HEK293T (cell line): ENCODE results near the gene PTCH1.

Experiments
- ARNT ChIP-seq: fragments of 450-650 bp; IDR thresholded peaks from 2 replicates; pipeline ENCODE4 v1.6.1; 2017; ENCODE audit warnings: mild to moderate bottlenecking
- BHLHE40 ChIP-seq: fragments of 450-650 bp; IDR thresholded peaks from 2 replicates; pipeline ENCODE4 v1.6.1; 2016; ENCODE audit warnings: mild to moderate bottlenecking, moderate library complexity, borderline replicate concordance
- FOXA1 ChIP-seq: fragments of 450-650 bp; IDR thresholded peaks from 2 replicates; pipeline ENCODE4 v1.6.1; 2016; ENCODE audit warnings: mild to moderate bottlenecking
- FOXK2 ChIP-seq: fragments of 450-650 bp; IDR thresholded peaks from 2 replicates; pipeline ENCODE4 v1.6.1; 2016; ENCODE audit warnings: mild to moderate bottlenecking
- FOXM1 ChIP-seq: fragments of 450-650 bp; IDR thresholded peaks from 2 replicates; pipeline ENCODE4 v1.6.1; 2017; ENCODE audit warnings: mild to moderate bottlenecking, borderline replicate concordance
- HDGF ChIP-seq: fragments of 450-650 bp; IDR thresholded peaks from 2 replicates; pipeline ENCODE4 v1.6.1; 2017; ENCODE audit warnings: antibody characterized with exemption, borderline replicate concordance
- L3MBTL2 ChIP-seq: fragments of 450-650 bp; conservative IDR thresholded peaks from 2 replicates; pipeline ENCODE4 v1.6.1; 2016; ENCODE audit warnings: mild to moderate bottlenecking
- NFRKB ChIP-seq: fragments of 450-650 bp; IDR thresholded peaks from 2 replicates; pipeline ENCODE4 v1.6.1; 2016; ENCODE audit warnings: mild to moderate bottlenecking, moderate library complexity
- SP1 ChIP-seq: fragments of 450-650 bp; IDR thresholded peaks from 2 replicates; pipeline ENCODE4 v1.6.1; 2017
- TF ChIP-seq, protein P1 (sequence below): fragments of 450-650 bp; IDR thresholded peaks from 2 replicates; pipeline ENCODE4 v1.6.1; 2016

DNA sequence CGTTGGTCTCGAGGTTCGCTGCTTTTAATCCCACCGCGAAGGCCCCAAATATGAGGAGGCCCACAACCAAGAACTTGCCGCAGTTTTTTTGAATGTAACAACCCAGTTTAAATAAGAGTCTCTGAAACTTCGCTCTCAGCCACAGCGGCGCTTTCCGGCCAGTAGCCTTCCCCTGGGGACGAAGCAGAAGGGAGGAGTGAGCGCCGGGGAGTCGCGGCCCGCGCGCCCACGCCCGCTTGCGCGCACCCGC, 10.4 kb downstream of the PTCH1 start:
- TF ChIP-seq FOXK2 (no peak), FOXA1 (no peak), NFRKB (no peak), L3MBTL2 (no peak), SP1 (no peak), HDGF (no peak), FOXM1 (no peak), ARNT (no peak), BHLHE40 (no peak)
- TF ChIP-seq, protein P1, sequence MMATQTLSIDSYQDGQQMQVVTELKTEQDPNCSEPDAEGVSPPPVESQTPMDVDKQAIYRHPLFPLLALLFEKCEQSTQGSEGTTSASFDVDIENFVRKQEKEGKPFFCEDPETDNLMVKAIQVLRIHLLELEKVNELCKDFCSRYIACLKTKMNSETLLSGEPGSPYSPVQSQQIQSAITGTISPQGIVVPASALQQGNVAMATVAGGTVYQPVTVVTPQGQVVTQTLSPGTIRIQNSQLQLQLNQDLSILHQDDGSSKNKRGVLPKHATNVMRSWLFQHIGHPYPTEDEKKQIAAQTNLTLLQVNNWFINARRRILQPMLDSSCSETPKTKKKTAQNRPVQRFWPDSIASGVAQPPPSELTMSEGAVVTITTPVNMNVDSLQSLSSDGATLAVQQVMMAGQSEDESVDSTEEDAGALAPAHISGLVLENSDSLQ, result no peak
